ENCODE measurements around the gene ADAMTS2. TPM values are rescaled to one million over a fixed set of nuclear protein-coding genes. Genes with fewer than 3 reads are reported as not detected.

Gene ADAMTS2
- total RNA-seq, 4 donors from 2014 or later, result 6.0 to 20.9 (median 13.5) TPM

DNA sequence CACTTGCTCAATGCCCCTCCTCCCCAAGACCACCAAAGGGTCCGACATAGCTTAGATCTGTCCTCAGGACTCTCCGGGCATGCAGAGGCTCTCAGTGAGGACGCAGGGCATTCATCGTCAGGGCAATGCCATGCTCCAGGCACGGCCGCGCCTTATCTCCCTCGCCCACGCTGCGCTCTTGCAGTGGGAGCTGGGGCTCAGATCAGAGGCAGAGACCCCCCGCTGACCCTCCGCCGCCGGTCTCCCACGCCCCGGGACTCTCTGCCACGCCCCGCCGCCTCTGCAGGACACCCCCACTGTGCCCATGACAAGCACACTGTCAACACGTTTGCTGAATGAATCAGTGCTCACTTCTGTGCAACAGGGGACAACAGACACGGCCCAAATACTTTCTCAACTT, 140.7 kb downstream of the ADAMTS2 start:
- Histone ChIP-seq H3K27ac (no peak overlapping the region), H3K9me3 (no peaks in the 10 kb centered on the region), H3K4me1 (no peaks in the 10 kb centered on the region), H3K27me3 (no peaks in the 10 kb centered on the region), H3K36me3 (no peaks in the 10 kb centered on the region), H3K4me3 (no peak overlapping the region)
- intact Hi-C loops (cut with DNase I; ENCODE audit: low total_unique reads) (no loop called here), in situ Hi-C loops (cut with MboI; ENCODE audit: low pct_ligation_motif_present in 1 of 4, low pct_unique_long_range_greater_than_20kb in 1 of 4, low sequenced_read_pairs in 3 of 4) (no loop called here)
- TF ChIP-seq POLR2A (IDR thresholded peaks at IDR 0.05), result no peak
- TF ChIP-seq, protein P1, sequence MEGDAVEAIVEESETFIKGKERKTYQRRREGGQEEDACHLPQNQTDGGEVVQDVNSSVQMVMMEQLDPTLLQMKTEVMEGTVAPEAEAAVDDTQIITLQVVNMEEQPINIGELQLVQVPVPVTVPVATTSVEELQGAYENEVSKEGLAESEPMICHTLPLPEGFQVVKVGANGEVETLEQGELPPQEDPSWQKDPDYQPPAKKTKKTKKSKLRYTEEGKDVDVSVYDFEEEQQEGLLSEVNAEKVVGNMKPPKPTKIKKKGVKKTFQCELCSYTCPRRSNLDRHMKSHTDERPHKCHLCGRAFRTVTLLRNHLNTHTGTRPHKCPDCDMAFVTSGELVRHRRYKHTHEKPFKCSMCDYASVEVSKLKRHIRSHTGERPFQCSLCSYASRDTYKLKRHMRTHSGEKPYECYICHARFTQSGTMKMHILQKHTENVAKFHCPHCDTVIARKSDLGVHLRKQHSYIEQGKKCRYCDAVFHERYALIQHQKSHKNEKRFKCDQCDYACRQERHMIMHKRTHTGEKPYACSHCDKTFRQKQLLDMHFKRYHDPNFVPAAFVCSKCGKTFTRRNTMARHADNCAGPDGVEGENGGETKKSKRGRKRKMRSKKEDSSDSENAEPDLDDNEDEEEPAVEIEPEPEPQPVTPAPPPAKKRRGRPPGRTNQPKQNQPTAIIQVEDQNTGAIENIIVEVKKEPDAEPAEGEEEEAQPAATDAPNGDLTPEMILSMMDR (IDR thresholded peaks at IDR 0.05), result no peak
- no peak for TF ChIP-seq EP300 (IDR thresholded peaks at IDR 0.05; ENCODE audit: low read depth)
- TF ChIP-seq POLR2AphosphoS5 (IDR thresholded peaks at IDR 0.05), result no peak
- no peak for DNase-seq
- 20 to 88% methylated on average over 1 to 21 of the region's 21 CpGs for WGBS, 2 donors (ENCODE audit: low coverage in 1 of 2)

DNA sequence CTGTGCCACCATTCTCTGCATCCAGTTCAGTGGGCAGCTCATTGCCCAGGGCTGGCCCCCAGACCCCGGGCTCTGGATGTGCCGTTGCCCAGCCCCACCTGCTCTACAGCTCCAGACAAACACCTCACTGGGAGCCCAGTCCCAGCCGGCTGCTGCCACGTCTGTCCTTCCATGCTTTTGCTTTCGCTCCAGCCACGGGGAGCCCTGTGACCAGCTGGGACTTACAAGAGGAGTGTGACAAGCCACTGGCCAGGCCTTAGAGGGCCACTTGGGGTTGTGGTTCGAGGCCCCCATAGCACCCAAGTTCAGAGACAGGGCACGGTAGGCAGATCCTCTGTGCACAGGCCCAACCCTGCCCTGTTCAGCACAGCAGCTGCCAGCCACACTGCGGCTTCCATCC, 142.0 kb downstream of the ADAMTS2 start:
- Histone ChIP-seq H3K36me3 (no peaks in the 10 kb centered on the region), H3K27me3 (no peaks in the 10 kb centered on the region), H3K4me3 (no peak overlapping the region), H3K9me3 (no peaks in the 10 kb centered on the region), H3K4me1 (no peaks in the 10 kb centered on the region), H3K27ac (no peak overlapping the region)
- 79% methylated on average over 9 of the region's 9 CpGs; no CpG with 5 or more reads in 1 of the 2 donors for WGBS, 2 donors (ENCODE audit: low coverage in 1 of 2)
- intact Hi-C loops (cut with DNase I; ENCODE audit: low total_unique reads) (no loop called here), in situ Hi-C loops (cut with MboI; ENCODE audit: low pct_ligation_motif_present in 1 of 4, low pct_unique_long_range_greater_than_20kb in 1 of 4, low sequenced_read_pairs in 3 of 4) (no loop called here)
- TF ChIP-seq, protein P1 (IDR thresholded peaks at IDR 0.05), result no peak
- TF ChIP-seq POLR2A (IDR thresholded peaks at IDR 0.05) (no peak), POLR2AphosphoS5 (IDR thresholded peaks at IDR 0.05) (no peak), EP300 (IDR thresholded peaks at IDR 0.05; ENCODE audit: low read depth) (no peak)
- no peak for DNase-seq

DNA sequence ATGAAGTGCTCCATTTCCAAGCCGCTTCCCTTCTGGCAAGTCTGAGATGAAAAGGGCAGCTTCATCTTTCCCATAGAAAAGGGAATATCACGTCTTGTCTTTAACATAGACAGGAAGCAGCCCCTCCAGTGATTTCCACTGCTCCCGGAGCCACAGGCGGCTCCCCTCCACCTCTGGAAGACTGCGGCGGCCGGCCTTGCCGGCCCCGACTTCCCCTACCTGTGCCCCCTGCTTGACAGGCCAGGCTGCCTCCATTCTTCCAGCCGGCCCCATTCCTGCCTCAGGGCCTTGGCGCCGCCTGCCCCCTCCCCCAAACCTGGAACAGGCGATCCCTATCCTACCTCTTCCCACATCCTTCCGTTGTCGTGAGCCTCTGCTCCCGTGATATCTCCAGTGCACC, 143.3 kb downstream of the ADAMTS2 start:
- Histone ChIP-seq H3K9me3 (no peaks in the 10 kb centered on the region), H3K27me3 (no peaks in the 10 kb centered on the region), H3K27ac (no peak overlapping the region), H3K4me1 (no peaks in the 10 kb centered on the region), H3K36me3 (no peaks in the 10 kb centered on the region), H3K4me3 (no peak overlapping the region)
- TF ChIP-seq POLR2A (IDR thresholded peaks at IDR 0.05) (no peak), POLR2AphosphoS5 (IDR thresholded peaks at IDR 0.05) (no peak), EP300 (IDR thresholded peaks at IDR 0.05; ENCODE audit: low read depth) (no peak)
- TF ChIP-seq, protein P1 (IDR thresholded peaks at IDR 0.05), result no peak
- DNase-seq, result no peak
- intact Hi-C loops (cut with DNase I; ENCODE audit: low total_unique reads) (no loop called here), in situ Hi-C loops (cut with MboI; ENCODE audit: low pct_ligation_motif_present in 1 of 4, low pct_unique_long_range_greater_than_20kb in 1 of 4, low sequenced_read_pairs in 3 of 4) (no loop called here)
- WGBS, 2 donors (ENCODE audit: low coverage in 1 of 2), result 73 to 87% methylated on average over 7 to 16 of the region's 16 CpGs

DNA sequence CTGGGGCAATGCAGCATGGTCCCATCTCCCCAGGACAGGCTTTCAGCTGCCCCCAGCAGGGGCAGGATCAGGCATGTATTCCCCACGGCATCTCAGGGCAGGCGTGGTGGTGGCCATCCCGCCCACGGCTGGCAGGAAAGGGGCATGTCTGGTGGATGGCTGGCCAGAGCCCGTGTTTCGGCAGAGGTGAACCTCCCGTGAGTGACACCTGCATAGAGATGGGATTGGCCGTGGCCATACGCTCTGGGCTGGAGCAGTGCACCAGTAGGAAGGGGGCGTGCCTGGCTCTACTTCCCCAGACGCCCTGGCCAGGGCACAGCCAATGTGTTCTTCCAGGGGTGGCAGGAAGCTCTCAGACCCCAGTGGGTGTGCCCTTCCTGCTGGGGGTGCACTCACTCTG, 146.0 kb downstream of the ADAMTS2 start:
- no peaks in the 10 kb centered on the region for H3K4me1 ChIP-seq
- H3K4me3 ChIP-seq, result no peak overlapping the region
- intact Hi-C loops (cut with DNase I; ENCODE audit: low total_unique reads) (no loop called here), in situ Hi-C loops (cut with MboI; ENCODE audit: low pct_ligation_motif_present in 1 of 4, low pct_unique_long_range_greater_than_20kb in 1 of 4, low sequenced_read_pairs in 3 of 4) (no loop called here)
- H3K27me3 ChIP-seq, result no peaks in the 10 kb centered on the region
- H3K36me3 ChIP-seq, result no peaks in the 10 kb centered on the region
- TF ChIP-seq POLR2A (IDR thresholded peaks at IDR 0.05), result no peak
- TF ChIP-seq, protein P1 (IDR thresholded peaks at IDR 0.05), result no peak
- TF ChIP-seq EP300 (IDR thresholded peaks at IDR 0.05; ENCODE audit: low read depth), result no peak
- H3K9me3 ChIP-seq, result no peaks in the 10 kb centered on the region
- DNase-seq, result no peak
- no peak overlapping the region for H3K27ac ChIP-seq
- WGBS, 2 donors (ENCODE audit: low coverage in 1 of 2), result 74% methylated on average over 11 of the region's 11 CpGs; no CpG with 5 or more reads in 1 of the 2 donors

Data from transverse colon (tissue), 4 donors.